Fibroblast of skin of scalp (primary cell): ENCODE measurements around the gene RERE.

Experiments
- DNase-seq: peaks from one replicate; pipeline ENCODE4 v3.0.0-alpha.2; 2013

The RERE gene

GRCh38 chr1:8343464-8344001 lies 473.9 kb downstream of the RERE start:
- peak; percentile 96 for DNase-seq

- DNase-seq: no peak
These were observed 474.4 kb downstream of the RERE start for GRCh38 chr1:8343044-8343443.

DNA sequence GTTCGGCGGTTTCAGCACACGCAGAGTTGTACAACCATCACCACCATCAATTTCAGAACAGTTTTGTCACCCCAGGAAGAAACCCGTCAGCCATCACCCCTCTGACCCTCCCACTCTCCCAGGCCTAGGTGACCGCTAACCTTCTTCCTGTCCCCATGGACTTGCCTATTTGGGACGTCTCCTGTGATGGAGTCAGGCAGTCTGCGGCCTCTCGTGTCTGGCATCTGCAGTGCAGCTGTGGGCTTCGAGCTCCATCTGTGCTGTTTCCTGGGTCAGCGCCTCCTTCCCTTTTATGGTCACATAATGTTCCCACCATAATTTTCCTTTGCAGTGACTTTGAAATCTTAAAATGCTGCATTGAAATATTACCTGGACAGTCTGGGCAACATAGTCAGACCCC lies 475.1 kb downstream of the RERE start:
- DNase-seq: peak; percentile 69

- DNase-seq: no peak
These were observed 477.0 kb downstream of the RERE start for GRCh38 chr1:8340448-8340847.

DNA sequence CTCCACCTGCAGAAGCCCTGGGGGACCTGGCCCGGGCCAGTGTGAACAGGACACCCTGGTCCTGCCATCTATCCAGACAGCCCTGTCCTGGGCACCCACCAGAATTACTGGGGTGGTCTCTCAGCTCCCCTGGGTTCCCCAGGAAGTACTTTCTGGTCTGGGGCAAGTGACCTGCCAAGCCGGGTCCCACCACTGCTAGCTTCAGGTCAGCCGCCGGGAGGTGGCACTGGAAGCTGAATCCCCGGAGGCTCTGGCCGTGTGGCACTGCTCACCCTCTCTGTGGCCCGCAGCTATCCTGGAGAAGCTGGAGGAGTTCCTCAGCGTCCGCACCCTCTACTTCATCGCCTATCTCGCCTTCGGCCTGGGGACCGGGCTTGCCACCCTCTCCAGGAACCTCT lies 478.2 kb downstream of the RERE start:
- no peak for DNase-seq

- DNase-seq: no peak
These were observed 478.8 kb downstream of the RERE start for GRCh38 chr1:8338526-8339202.

DNA sequence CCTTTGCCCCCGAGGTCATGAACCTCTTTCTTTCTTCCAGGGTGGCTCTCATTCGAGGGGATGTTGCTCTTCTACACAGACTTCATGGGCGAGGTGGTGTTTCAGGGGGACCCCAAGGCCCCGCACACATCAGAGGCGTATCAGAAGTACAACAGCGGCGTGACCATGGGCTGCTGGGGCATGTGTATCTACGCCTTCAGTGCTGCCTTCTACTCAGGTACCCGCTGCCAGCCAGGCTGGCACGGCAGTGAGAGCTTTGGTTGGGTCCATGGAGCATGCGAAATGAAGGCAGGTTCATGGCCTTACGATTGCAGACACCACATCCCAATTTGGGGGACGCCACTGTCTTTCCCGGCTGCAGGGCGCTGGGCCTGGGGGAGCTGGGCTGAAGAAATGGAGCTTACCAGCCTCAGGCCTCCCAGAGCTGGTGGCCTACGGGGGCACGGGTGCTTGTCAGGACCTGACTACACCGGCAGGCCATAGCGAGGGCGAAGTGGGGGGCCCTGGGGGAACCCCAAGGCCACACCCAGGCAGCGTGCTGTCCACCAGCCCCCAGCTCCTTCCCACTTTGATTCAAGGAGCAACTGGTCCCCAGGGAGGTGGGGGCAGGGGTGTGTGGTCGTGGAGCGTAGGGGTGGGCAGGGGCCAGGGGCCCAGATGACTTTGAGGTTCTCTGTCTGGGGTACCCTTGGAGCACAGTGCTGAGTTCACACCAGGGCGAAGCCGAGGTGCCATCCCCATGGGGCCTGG lies 479.5 kb downstream of the RERE start:
- DNase-seq: no peak

DNA sequence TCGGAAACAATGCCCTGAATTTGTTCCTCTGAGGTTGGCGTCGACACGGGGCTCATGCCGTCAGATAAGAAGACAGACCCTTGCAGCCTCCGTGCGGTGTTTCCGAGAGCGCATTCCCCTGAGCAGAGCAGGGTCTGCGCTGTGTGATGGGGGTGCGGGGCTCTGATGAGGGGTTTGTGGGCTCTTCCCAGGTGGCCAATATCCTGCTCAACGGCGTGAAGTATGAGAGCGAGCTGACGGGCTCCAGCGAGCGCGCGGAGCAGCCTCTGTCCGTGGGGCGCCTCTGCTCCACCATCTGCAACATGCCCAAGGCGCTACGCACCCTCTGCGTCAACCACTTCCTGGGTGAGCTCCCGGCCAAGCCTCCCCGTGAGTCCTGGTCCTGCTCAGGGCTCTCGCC lies 482.2 kb downstream of the RERE start:
- no peak for DNase-seq

- DNase-seq: no peak
These were observed 483.2 kb downstream of the RERE start for GRCh38 chr1:8334106-8334851.

- no peak for DNase-seq
These were observed 484.0 kb downstream of the RERE start for GRCh38 chr1:8333246-8333987.

DNA sequence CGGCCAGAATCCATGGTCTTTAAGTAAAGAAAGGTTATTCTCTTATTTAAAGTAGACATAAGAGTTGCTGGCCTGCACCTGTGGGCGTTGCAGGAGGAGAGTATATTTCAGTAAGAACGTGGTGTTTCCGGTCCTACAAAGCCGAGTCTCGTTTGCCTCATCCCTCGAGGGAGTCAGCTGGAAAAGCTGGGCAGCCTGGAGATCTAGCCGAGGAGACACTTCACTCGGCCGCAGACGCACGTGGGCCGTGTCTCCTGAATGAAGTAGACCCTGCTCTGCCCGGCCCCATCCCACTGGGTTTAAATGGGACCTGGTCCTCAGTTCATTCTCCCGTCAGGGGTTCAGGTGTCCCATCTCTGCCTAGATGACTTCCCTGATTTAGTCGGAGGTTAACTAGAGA lies 484.6 kb downstream of the RERE start:
- no peak for DNase-seq

GRCh38 chr1:8330271-8331125 lies 486.9 kb downstream of the RERE start:
- no peak for DNase-seq

- no peak for DNase-seq
These were observed 487.6 kb downstream of the RERE start for GRCh38 chr1:8329858-8330257.

- no peak for DNase-seq
These were observed 488.0 kb downstream of the RERE start for GRCh38 chr1:8329439-8329838.

DNA sequence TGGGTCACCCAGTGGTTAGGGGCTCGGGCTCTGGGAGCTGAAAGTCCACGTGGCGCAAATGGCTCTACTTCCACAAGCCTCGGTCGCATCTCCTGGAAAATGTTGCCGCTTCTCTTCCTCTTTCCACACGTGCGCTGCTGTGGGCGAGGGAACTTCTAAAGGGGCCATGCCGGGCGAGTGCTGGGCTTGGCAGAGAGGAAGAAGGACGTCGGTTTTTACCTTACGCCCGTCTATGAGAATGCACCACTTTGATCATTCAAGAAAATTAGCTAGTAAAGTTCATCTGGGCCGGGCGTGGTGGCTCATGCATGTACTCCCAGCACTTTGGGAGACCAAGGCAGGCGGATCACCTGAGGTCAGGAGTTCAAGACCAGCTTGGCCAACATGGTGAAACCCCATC lies 489.2 kb downstream of the RERE start:
- DNase-seq: no peak

GRCh38 chr1:8326265-8326664 lies 491.2 kb downstream of the RERE start:
- DNase-seq: no peak

GRCh38 chr1:8325771-8326170 lies 491.7 kb downstream of the RERE start:
- DNase-seq: no peak

DNA sequence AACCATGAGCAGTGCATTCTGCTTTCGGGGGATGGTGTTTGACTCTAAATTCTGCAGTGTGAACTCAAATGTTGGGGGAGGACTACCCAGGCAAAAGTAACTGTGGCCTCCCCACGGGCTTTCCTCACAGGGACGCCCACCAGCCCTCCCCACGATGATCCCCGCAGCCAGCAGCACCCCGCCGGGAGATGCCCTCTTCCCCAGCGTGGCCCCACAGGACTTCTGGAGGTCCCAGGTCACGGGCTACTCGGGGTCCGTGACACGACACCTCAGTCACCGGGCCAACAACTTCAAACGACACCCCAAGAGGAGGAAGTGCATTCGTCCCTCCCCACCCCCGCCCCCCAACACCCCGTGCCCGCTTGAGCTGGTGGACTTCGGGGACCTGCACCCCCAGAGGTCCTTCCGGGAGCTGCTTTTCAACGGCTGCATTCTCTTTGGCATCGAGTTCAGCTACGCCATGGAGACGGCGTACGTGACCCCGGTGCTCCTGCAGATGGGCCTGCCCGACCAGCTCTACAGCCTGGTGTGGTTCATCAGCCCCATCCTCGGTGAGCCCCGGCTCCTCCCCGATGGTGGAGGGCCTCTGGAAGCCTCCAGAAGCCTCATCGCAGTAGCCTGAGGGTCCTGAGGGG lies 493.1 kb downstream of the RERE start:
- DNase-seq: no peak

GRCh38 chr1:8323706-8324105 lies 493.7 kb downstream of the RERE start:
- DNase-seq: peak; percentile 27

DNA sequence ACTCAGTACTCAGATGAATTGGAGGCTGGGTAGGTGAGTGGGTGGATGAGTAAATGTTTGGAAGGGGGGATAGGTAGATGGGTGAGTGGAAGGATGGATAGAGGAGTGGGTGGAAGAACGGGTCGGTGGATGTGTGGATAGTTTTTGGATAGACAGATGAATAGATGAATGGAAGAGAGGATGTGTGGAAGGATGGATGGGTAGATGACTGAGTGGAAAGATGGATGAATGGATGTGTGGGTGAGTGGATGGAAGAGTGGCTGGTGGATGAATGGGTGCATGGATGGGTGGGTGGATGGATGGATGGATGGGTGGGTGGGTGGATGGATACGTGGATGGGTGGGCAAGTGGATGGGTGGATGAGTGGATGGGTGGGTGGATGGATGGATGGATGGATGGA lies 495.8 kb downstream of the RERE start:
- DNase-seq: no peak

- no peak for DNase-seq
These were observed 499.0 kb downstream of the RERE start for GRCh38 chr1:8318436-8318835.
